ENCODE results near the gene TNXB.
"Not testable (repeated sequence)": the region's sequence is repeated elsewhere in the genome, so short reads cannot be mapped to it uniquely, and the experiment has no call there.

TNXB gene

DNA sequence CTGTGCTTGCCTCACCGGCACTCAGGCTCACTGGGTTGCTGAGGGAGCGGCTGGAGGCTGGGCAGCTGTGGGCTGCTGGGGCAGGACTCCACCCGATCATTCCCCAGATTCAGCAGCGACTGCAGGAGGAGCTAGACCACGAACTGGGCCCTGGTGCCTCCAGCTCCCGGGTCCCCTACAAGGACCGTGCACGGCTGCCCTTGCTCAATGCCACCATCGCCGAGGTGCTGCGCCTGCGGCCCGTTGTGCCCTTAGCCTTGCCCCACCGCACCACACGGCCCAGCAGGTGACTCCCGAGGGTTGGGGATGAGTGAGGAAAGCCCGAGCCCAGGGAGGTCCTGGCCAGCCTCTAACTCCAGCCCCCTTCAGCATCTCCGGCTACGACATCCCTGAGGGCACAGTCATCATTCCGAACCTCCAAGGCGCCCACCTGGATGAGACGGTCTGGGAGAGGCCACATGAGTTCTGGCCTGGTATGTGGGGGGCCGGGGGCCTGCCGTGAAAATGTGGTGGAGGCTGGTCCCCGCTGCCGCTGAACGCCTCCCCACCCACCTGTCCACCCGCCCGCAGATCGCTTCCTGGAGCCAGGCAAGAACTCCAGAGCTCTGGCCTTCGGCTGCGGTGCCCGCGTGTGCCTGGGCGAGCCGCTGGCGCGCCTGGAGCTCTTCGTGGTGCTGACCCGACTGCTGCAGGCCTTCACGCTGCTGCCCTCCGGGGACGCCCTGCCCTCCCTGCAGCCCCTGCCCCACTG lies 68.7 kb downstream of the TNXB start:
- not testable (repeated sequence) for DNase-seq (ENCODE audit: low spot score)

DNA sequence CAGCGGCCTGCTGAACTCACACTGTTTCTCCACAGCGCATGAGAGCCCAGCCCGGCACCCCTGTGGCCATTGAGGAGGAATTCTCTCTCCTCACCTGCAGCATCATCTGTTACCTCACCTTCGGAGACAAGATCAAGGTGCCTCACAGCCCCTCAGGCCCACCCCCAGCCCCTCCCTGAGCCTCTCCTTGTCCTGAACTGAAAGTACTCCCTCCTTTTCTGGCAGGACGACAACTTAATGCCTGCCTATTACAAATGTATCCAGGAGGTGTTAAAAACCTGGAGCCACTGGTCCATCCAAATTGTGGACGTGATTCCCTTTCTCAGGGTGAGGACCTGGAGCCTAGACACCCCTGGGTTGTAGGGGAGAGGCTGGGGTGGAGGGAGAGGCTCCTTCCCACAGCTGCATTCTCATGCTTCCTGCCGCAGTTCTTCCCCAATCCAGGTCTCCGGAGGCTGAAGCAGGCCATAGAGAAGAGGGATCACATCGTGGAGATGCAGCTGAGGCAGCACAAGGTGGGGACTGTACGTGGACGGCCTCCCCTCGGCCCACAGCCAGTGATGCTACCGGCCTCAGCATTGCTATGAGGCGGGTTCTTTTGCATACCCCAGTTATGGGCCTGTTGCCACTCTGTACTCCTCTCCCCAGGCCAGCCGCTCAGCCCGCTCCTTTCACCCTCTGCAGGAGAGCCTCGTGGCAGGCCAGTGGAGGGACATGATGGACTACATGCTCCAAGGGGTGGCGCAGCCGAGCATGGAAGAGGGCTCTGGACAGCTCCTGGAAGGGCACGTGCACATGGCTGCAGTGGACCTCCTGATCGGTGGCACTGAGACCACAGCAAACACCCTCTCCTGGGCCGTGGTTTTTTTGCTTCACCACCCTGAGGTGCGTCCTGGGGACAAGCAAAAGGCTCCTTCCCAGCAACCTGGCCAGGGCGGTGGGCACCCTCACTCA lies 69.5 kb downstream of the TNXB start:
- DNase-seq (ENCODE audit: low spot score) = not testable (repeated sequence)

DNA sequence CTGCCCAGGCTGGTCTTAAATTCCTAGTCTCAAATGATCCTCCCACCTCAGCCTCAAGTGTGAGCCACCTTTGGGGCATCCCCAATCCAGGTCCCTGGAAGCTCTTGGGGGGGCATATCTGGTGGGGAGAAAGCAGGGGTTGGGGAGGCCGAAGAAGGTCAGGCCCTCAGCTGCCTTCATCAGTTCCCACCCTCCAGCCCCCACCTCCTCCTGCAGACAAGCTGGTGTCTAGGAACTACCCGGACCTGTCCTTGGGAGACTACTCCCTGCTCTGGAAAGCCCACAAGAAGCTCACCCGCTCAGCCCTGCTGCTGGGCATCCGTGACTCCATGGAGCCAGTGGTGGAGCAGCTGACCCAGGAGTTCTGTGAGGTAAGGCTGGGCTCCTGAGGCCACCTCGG lies 70.3 kb downstream of the TNXB start:
- DNase-seq (ENCODE audit: low spot score) = not testable (repeated sequence)

DNA sequence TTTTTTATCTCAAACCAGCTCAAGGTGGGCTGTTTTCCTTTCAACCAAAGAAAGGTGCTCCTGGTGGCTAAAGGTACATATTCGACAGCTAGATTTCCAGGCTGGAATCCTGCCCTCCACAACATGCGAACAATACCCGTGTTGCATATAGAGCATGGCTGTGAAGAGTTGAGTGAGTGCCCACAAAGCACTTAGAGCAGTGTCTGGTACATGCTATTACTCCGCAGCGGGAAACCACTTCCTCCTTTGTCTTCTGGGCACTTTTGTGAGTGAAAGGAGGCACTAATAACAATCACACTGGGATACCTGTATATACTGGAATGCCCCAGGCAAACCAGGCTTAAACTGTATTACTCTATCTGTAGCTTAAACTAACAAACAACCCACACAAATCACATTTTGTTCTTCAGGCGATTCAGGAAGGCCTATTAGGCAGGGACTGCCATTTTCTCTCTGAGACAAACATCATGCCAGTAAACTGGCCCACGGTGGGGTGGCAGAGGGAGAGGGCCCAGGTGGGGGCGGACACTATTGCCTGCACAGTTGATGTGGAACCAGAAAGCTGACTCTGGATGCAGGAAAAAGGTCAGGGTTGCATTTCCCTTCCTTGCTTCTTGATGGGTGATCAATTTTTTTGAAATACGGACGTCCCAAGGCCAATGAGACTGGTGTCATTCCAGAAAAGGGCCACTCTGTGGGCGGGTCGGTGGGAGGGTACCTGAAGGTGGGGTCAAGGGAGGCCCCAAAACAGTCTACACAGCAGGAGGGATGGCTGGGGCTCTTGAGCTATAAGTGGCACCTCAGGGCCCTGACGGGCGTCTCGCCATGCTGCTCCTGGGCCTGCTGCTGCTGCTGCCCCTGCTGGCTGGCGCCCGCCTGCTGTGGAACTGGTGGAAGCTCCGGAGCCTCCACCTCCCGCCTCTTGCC lies 71.3 kb downstream of the TNXB start, which contains the start of gene CYP21A2:
Gene CYP21A2 (plus strand): TSS at position 818 of the 927 bp plus-strand sequence. CDS start 8 bp downstream, at position 826.
- DNase-seq (ENCODE audit: low spot score) = not testable (repeated sequence)

DNA sequence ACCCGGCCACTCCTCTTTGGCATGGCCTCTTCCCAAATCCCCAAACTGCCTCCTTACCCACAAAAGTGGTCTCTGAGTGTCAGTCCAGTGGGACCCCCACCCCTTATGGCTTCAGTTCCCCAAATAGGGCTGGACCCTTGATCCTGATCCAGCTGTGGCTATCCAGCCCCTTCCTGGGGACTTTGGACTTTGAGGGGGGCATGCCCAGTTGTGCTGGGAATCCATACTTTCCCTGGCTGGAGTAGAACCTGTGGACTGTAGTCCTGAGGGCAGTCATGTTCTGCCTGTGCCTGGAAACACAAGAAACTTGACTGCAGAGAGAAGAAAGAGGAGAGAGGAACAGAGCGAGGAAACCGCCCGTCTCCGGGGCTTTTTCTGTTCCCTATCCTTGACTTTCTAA lies 72.0 kb downstream of the TNXB start:
- DNase-seq (ENCODE audit: low spot score) = not testable (repeated sequence)

DNA sequence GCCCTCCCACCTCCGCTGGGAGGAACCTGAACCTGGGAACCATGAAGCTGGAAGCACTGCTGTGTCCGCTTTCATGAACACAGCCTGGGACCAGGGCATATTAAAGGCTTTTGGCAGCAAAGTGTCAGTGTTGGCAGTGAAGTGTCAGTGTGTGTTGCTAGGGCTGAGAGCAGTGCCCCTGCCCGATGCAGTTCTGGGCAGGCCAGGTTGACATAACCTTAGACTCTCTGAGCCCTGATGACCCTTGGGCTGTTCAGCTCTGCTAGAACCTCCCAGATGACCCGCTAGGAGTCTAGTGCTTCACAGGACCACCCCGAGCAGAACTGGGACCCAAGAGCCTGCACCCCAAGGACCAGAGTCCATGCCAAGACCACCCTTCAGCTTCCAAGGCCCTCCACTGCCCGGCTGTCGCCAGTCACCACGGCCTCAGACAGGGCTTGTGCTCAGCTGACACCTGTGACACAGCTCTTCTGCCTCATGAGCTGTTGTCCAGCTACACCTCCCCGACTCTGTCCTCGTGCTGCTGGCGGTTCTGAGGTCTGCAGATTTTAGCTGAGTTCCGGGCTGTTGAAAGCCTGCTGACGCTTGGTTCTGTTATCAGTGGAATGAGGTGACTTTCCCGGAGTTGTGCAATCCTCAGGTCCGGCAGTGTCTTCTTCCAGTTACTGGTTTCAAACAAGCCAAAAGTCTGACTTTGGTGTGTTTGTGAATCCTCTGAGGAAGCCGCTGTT lies 73.7 kb downstream of the TNXB start:
- not testable (repeated sequence) for DNase-seq (ENCODE audit: low spot score)

DNA sequence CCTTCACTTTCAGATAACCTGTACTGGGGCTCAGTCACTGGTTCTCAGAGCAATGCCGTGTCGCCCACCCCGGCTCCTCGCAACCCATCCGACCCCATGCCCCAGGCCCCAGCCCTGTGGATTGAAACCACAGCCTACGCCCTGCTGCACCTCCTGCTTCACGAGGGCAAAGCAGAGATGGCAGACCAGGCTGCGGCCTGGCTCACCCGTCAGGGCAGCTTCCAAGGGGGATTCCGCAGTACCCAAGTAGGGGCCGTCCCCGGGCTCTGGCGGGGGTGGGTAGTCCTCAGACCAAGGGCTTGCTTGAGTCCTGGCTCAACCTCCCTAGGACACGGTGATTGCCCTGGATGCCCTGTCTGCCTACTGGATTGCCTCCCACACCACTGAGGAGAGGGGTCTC lies 79.6 kb downstream of the TNXB start:
- not testable (repeated sequence) for DNase-seq (ENCODE audit: low spot score)

DNA sequence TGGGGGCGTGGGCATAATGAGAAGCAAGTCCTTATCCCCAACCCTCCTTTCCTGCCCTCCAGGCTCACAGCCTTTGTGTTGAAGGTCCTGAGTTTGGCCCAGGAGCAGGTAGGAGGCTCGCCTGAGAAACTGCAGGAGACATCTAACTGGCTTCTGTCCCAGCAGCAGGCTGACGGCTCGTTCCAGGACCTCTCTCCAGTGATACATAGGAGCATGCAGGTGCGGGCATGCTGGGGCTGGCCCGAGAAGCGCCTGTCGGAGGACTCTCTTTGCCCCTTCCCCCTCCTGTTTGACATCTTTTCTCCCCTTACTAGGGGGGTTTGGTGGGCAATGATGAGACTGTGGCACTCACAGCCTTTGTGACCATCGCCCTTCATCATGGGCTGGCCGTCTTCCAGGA lies 80.5 kb downstream of the TNXB start:
- DNase-seq (ENCODE audit: low spot score) = not testable (repeated sequence)

DNA sequence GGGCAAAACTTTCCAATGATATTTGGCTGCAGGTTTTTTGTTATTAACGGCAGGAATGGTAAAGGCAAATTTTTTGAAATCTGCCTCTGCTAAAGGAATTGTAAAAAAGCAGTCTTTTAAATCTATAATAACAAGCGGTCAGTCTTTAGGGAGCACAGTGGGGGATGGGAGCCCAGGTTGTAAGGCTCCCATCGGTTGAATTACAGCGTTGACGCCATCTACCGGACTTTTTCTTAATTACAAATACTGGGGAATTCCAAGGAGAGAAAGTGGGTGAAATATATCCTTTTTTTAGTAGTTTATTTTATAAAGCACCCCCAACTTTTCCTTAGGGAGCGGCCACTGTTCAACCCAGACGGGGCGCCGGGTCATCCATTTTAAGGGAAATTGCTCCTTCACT lies 87.0 kb downstream of the TNXB start:
- DNase-seq (ENCODE audit: low spot score) = not testable (repeated sequence)

DNA sequence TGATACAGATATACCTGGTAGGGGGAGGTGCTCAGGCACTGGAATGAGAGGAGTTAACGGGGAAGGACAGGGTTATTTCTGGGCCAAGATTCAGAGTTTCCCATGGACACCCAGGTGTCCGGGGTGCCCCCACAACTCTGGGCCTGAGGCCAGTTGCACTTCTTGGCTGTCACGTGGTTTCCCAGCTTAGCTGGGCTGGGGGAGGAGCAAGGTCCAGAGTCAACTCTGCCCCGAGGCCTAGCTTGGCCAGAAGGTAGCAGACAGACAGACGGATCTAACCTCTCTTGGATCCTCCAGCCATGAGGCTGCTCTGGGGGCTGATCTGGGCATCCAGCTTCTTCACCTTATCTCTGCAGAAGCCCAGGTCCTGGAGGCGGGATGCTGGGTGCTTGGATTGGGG lies 94.6 kb downstream of the TNXB start, which contains the start of gene C4B:
Gene C4B (plus strand): TSS at position 249 of the 400 bp plus-strand sequence. CDS start 51 bp downstream, at position 300.
- not testable (repeated sequence) for DNase-seq (ENCODE audit: low spot score)

DNA sequence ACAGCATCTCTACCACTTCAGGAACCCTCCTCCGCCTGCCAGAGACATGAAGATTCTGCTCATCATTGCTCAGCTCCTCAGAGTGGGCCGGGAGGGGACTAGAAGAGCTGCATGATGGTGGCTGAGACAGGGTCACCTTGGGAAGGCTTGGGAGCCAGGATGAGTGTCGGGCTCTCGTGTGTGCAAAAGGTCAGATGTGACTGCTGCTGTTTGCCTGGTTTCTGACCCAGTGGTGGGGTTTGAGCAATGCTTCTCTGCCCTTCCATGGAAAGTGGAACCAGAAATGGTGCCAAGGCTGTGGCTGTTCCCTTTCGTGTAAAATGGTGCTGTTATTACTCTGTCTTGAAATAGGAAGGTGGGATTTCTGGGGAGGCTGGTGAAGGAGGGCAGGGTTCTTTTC lies 95.4 kb downstream of the TNXB start:
- not testable (repeated sequence) for DNase-seq (ENCODE audit: low spot score)

DNA sequence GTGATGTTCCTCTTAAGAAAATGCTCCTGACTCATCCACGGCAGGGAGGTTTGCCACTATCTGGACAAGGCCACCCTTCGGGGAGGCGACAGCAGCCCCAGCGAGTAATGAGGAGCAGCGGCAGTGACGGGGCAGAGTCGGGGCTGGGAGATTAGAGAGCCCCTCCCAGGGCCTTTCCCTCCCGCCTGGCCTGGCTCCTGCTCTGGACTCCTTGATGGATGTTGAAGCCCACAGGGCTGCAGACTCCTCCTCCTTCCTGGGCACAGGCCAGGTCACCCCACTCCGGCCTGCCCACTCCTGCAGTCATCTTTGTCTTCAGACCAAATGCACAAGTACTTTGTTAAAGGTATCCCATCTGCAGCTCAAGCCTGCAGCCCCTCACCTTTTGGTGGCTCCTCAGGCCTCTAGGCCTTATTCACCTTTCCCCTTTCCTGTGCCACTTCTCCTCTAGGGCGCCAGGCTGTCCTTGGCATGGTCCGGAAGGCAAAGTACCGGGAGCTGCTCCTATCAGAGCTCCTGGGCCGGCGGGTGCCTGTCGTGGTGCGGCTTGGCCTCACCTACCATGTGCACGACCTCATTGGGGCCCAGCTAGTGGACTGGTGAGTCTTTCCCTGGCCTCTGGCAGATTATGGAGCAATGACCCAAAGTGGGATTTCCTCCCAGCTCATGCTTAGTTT lies 96.1 kb downstream of the TNXB start:
- not testable (repeated sequence) for DNase-seq (ENCODE audit: low spot score)

DNA sequence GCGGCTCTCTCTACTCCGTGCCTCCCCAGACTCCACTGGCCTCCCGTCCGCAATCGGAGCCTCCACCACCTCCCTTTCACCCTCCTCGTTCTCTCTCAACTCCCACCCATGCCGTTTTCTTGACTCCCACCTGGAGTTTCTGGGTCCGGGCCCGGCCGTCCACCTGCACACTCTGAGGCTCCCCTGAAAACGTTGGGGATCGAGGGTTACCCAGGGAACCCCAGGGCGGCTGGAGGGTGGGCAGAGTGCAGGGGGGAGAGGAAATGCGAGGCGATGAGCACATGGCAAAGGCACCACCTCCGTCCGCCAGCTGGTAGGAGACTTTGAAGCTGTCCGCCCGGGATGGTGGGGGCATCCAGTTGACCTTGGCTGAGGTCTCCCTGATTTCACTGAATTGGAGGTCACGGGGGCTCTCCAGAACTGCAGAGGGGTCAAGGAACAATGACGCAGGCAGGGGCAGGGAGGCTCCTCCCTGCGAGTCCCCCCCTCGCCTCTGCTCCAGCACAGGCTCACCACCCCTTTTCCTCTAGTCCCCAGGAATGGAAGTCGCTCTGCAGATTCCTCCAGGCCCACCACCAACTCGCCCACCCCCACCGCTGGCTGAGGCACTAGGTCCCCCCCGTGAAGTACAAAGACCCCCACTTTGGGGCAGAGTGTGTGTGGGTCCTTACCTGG lies 98.1 kb downstream of the TNXB start:
- DNase-seq (ENCODE audit: low spot score) = not testable (repeated sequence)

DNA sequence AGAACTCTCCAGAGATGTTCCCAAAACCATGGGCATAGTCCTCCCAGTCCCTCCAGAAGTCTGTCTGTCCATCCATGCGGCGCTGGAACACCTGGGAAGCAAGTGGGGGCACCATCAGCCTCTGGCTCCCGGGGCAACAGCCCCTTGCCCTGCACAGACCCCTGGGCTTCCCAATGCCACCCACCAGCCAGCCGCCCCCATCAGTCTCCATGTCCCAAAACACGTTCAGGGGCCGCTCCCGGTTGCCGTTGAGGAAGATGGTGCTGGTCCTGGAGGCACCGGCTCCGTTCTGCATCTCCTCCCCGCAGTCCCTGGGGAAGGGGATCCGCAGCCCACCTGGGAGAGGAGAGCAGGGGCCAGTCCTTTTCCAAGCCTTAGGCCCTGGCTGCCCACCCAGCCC lies 99.6 kb downstream of the TNXB start:
- DNase-seq (ENCODE audit: low spot score) = not testable (repeated sequence)

DNA sequence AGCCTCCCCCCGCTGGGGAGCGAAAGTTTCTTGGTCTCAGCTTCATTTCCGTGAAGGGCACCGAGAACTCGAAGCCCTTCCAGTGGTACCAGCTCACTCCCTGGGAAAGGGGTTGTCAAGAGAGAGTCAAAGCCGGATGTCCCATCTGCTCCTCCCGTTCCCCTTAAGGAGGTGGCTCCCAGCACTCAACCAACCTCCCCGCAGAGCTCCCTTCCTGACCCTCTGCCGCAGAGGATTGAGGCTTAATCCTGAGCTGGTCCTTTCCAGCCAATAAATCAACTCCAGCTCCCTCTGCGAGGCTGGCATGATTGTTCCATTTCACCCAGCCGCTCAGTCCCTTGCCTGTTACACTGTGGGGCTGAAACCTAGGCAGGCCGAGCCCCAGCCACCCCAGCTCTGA lies 100.5 kb downstream of the TNXB start:
- DNase-seq (ENCODE audit: low spot score) = not testable (repeated sequence)

DNA sequence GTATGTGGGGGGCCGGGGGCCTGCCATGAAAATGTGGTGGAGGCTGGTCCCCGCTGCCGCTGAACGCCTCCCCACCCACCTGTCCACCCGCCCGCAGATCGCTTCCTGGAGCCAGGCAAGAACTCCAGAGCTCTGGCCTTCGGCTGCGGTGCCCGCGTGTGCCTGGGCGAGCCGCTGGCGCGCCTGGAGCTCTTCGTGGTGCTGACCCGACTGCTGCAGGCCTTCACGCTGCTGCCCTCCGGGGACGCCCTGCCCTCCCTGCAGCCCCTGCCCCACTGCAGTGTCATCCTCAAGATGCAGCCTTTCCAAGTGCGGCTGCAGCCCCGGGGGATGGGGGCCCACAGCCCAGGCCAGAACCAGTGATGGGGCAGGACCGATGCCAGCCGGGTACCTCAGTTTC lies 101.1 kb downstream of the TNXB start:
- not testable (repeated sequence) for DNase-seq (ENCODE audit: low spot score)

DNA sequence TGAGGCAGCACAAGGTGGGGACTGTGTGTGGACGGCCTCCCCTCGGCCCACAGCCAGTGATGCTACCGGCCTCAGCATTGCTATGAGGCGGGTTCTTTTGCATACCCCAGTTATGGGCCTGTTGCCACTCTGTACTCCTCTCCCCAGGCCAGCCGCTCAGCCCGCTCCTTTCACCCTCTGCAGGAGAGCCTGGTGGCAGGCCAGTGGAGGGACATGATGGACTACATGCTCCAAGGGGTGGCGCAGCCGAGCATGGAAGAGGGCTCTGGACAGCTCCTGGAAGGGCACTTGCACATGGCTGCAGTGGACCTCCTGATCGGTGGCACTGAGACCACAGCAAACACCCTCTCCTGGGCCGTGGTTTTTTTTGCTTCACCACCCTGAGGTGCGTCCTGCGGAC lies 102.1 kb downstream of the TNXB start:
- not testable (repeated sequence) for DNase-seq (ENCODE audit: low spot score)

DNA sequence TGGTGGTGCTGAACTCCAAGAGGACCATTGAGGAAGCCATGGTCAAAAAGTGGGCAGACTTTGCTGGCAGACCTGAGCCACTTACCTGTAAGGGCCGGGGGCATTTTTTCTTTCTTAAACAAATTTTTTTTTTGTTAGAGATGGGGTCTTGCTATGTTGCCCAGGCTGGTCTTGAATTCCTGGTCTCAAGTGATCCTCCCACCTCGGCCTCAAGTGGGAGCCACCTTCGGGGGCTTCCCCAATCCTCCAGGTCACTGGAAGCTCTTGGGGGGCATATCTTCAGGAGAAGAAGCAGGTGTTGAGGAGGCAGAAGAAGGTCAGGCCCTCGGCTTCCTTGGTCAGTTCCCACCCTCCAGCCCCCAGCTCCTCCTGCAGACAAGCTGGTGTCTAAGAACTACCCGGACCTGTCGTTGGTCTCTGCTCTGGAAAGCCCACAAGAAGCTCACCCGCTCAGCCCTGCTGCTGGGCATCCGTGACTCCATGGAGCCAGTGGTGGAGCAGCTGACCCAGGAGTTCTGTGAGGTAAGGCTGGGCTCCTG lies 103.1 kb downstream of the TNXB start:
- DNase-seq (ENCODE audit: low spot score) = not testable (repeated sequence)

DNA sequence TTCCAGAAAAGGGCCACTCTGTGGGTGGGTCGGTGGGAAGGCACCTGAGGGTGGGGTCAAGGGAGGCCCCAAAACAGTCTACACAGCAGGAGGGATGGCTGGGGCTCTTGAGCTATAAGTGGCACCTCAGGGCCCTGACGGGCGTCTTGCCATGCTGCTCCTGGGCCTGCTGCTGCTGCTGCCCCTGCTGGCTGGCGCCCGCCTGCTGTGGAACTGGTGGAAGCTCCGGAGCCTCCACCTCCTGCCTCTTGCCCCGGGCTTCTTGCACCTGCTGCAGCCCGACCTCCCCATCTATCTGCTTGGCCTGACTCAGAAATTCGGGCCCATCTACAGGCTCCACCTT lies 103.6 kb downstream of the TNXB start:
- DNase-seq (ENCODE audit: low spot score) = not testable (repeated sequence)

Measured in left forelimb (tissue), 1 donor.